Chondrocyte (in vitro differentiated cells): Measurements from ENCODE around the gene CZIB. TPM values are rescaled to one million over a fixed set of nuclear protein-coding genes. Genes with fewer than 3 reads are reported as not detected.

Experiments
- DNase-seq: peaks from one replicate; pipeline ENCODE4 v3.0.0; 2021; ENCODE audit warnings: mixed read lengths, low spot score
- H3K27ac Mint-ChIP-seq: one replicate; pipeline ENCODE4 v1.8.0; 2021; ENCODE audit warnings: mild to moderate bottlenecking, moderate library complexity, mixed read lengths; ENCODE audit not compliant: unreplicated experiment
- H3K27me3 Mint-ChIP-seq: 2 replicates; pipeline ENCODE4 v1.8.0; 2021; ENCODE audit warnings: low read depth, mixed read lengths
- H3K36me3 Mint-ChIP-seq: 2 replicates; pipeline ENCODE4 v1.8.0; 2021; ENCODE audit warnings: low read depth, mixed read lengths
- H3K4me1 Mint-ChIP-seq: 2 replicates; pipeline ENCODE4 v1.8.0; 2021; ENCODE audit warnings: low read depth, mild to moderate bottlenecking, mixed read lengths
- H3K4me3 Mint-ChIP-seq: one replicate; pipeline ENCODE4 v1.8.0; 2021; ENCODE audit warnings: mild to moderate bottlenecking, moderate library complexity, mixed read lengths; ENCODE audit not compliant: unreplicated experiment
- H3K9me3 Mint-ChIP-seq: 2 replicates; pipeline ENCODE4 v1.8.0; 2021; ENCODE audit warnings: low read depth, mixed read lengths
- CTCF ChIP-seq: fragments of 200-600 bp; sonication (generic); IDR thresholded peaks from 2 replicates; pipeline ENCODE4 v1.5.0; 2021; ENCODE audit warnings: antibody characterized with exemption, mild to moderate bottlenecking, moderate library complexity
- total RNA-seq: library from RNA; stranded (reverse); gene quantifications from 3 replicates; pipeline ENCODE4 v1.2.1, GENCODE V29; 2021

Gene CZIB
- total RNA-seq, 1 donor from 2014 or later = 41.6 TPM

DNA sequence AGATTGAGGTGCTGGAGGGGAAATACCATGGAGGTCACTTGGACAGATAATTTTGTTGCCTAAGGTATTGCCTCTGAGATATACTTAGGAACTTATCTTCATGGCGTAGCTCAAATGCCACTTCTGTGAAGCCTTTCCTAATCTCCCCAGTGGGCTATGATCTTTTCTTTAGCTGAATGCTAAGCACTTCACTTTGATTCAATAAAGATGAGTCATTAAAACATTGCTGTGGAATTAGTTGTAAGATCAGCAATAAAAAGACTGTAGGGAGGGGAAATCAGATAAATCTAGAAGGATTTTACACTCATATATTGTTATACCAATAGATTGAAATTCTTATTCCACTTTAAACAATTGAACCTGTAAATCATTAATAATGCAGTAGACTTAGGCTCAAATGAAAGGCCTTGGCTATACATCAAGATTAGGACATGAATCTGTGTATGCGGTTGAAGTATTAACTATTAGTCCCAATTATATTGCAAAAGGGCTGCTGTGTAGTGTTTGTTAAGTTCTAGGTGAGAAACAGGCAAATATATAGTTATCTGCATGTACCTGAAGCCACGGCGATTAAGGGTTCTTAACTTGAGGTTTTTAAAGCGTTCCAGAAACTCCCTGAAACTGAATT, 37.1 kb upstream of the CZIB start:
- Mint-ChIP-seq H3K9me3 (no peaks in the 10 kb centered on the region), H3K4me1 (no peaks in the 10 kb centered on the region), H3K27ac (no peak overlapping the region), H3K27me3 (no peaks in the 10 kb centered on the region), H3K4me3 (no peak overlapping the region), H3K36me3 (no peaks in the 10 kb centered on the region)
- no peak for DNase-seq
- TF ChIP-seq CTCF = no peak

GRCh38 chr1:53256511-53257453, 36.3 kb upstream of the CZIB start:
- Mint-ChIP-seq H3K9me3 (no peaks in the 10 kb centered on the region), H3K4me1 (no peaks in the 10 kb centered on the region), H3K27ac (no peak overlapping the region), H3K36me3 (no peaks in the 10 kb centered on the region), H3K27me3 (no peaks in the 10 kb centered on the region), H3K4me3 (no peak overlapping the region)
- no peak for DNase-seq
- TF ChIP-seq CTCF = no peak

DNA sequence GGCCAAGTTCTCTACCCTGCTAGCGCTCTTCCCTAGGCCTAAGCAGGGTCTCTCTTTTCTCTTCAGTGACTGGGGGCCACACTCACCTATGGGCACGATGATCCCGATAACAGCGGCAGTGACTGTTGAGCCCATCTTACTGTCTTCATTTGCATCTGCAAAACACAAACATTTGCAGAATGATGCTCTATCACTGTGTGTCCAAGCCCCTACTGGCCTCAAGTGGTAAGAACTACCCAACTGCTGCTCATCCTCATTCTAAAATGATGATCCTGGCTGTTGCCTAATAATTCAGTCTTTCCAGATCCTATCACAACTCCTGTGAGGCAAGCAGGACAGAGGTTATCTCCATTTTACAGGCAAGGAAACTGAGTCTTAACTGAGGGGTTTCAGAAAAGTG, 34.6 kb upstream of the CZIB start:
- no peak overlapping the region for H3K27ac Mint-ChIP-seq
- no peaks in the 10 kb centered on the region for H3K9me3 Mint-ChIP-seq
- no peaks in the 10 kb centered on the region for H3K27me3 Mint-ChIP-seq
- DNase-seq = no peak
- no peak overlapping the region for H3K4me3 Mint-ChIP-seq
- TF ChIP-seq CTCF = peak; percentile 30
- no peaks in the 10 kb centered on the region for H3K36me3 Mint-ChIP-seq
- H3K4me1 Mint-ChIP-seq = no peaks in the 10 kb centered on the region

- H3K36me3 Mint-ChIP-seq = no peaks in the 10 kb centered on the region
- no peaks in the 10 kb centered on the region for H3K4me1 Mint-ChIP-seq
- no peak for DNase-seq
- TF ChIP-seq CTCF = no peak
- H3K27me3 Mint-ChIP-seq = no peaks in the 10 kb centered on the region
- no peak overlapping the region for H3K27ac Mint-ChIP-seq
- no peak overlapping the region for H3K4me3 Mint-ChIP-seq
- no peaks in the 10 kb centered on the region for H3K9me3 Mint-ChIP-seq
Observed at GRCh38 chr1:53254011-53254640, 33.7 kb upstream of the CZIB start.

DNA sequence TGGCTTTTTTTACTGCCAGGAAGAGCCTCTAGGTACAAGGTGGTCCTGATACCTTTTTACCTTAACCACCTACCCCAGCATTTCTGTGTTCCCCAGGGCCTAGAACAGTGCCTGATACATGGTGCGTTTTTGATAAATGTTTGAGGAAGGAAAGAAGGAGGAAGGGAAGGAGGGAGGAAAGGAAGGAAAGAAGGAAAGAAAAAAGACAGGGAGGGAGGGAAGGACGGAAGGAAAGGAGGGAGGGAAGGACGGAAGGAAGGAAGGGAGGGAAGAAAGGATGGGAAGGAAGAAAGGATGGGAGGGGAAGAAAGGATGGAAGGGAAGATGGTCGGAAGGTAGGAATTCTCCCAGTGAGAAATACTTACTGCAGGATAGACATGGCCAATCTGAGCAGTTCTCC, 29.9 kb upstream of the CZIB start:
- no peak for DNase-seq
- Mint-ChIP-seq H3K4me3 (no peak overlapping the region), H3K27ac (no peak overlapping the region), H3K27me3 (no peaks in the 10 kb centered on the region), H3K9me3 (no peaks in the 10 kb centered on the region), H3K4me1 (peaks cover 3% of the 10 kb centered on the region), H3K36me3 (no peaks in the 10 kb centered on the region)
- TF ChIP-seq CTCF = no peak
